ENCODE measurements around the gene MBD3L1.

Gene MBD3L1

GRCh38 chr19:8832132-8833021, at the start of gene MBD3L1, which contains the start of gene ZNF558:
Gene MBD3L1, plus strand, starts transcription at chr19:8832377. Its CDS starts 10,302 bp downstream, at chr19:8842679.
Gene ZNF558, minus strand, starts transcription at chr19:8832304. Its CDS starts 9,645 bp downstream, at chr19:8822659.
- peak within 1 kb of the TSS; percentile 79 for H3K9ac ChIP-seq (ENCODE audit: low read length)
- no peaks in the 10 kb centered on the region for H3K9me3 ChIP-seq (ENCODE audit: low read length)
- H3K4me3 ChIP-seq (ENCODE audit: low read depth in 1 of 2, low read length in 2 of 2): peak within 1 kb of the TSS; percentile 72 to 75
- peak within 1 kb of the TSS; percentile 95 for H3K27ac ChIP-seq (ENCODE audit: low read depth, low read length)
- peaks cover 4% of the 10 kb centered on the region for H3K36me3 ChIP-seq (ENCODE audit: insufficient read depth, low read length)
- H3K27me3 ChIP-seq (ENCODE audit: control insufficient read depth in 1 of 2, insufficient read depth in 2 of 2, low read length in 2 of 2): no peaks in the 10 kb centered on the region
- H3K4me1 ChIP-seq (ENCODE audit: insufficient read depth, low read length): peaks cover 8% of the 10 kb centered on the region

DNA sequence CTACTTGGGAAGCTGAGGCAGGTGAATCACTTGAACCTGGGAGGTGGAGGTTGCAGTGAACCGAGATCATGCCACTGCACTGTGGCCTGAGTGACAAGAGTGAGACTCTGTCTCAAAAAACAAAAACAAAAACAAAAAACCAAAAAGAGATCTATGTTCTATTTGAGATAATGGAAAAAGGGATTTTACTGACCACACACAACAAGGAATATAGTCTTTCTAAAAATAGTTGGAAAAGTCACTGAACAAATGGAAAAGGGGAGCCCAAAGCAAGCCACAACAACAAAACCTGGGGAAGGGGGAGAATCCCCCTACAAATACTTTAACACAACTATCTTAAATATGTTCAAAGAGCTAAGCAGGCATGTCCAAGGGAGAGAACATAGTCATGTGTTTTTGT, 37.4 kb upstream of the MBD3L1 start:
- Histone ChIP-seq H3K27me3 (ENCODE audit: control insufficient read depth in 1 of 2, insufficient read depth in 2 of 2, low read length in 2 of 2) (no peaks in the 10 kb centered on the region), H3K27ac (ENCODE audit: low read depth, low read length) (no peak overlapping the region), H3K4me3 (ENCODE audit: low read depth in 1 of 2, low read length in 2 of 2) (no peak overlapping the region), H3K36me3 (ENCODE audit: insufficient read depth, low read length) (no peaks in the 10 kb centered on the region), H3K9ac (ENCODE audit: low read length) (no peak overlapping the region), H3K4me1 (ENCODE audit: insufficient read depth, low read length) (no peaks in the 10 kb centered on the region), H3K9me3 (ENCODE audit: low read length) (peaks cover 11% of the 10 kb centered on the region)

DNA sequence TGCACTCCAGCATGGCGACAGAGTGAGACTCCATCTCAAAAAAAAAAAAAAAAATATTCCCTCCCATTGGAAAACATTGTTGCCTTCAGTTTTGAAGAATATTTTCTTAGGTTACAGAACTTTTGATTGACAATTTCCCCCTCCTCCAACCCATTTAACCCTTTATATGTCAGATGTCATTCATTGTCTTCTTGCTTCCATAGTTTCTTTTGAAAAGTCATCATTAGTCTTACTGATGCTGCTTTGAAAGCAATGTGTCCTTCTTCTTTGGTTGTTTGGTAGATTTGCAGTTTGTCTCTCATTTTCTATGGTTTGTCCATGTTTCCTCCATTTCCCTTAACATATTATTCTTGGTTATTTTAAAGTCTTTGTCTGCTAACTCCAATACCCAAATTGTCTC, 25.5 kb upstream of the MBD3L1 start:
- Histone ChIP-seq H3K9ac (ENCODE audit: low read length) (no peak overlapping the region), H3K9me3 (ENCODE audit: low read length) (peaks cover 43% of the 10 kb centered on the region), H3K4me1 (ENCODE audit: insufficient read depth, low read length) (no peaks in the 10 kb centered on the region), H3K4me3 (ENCODE audit: low read depth in 1 of 2, low read length in 2 of 2) (no peak overlapping the region), H3K36me3 (ENCODE audit: insufficient read depth, low read length) (peaks cover 34% of the 10 kb centered on the region), H3K27me3 (ENCODE audit: control insufficient read depth in 1 of 2, insufficient read depth in 2 of 2, low read length in 2 of 2) (no peaks in the 10 kb centered on the region), H3K27ac (ENCODE audit: low read depth, low read length) (no peak overlapping the region)

GRCh38 chr19:8811315-8812172, 20.6 kb upstream of the MBD3L1 start:
- Histone ChIP-seq H3K27me3 (ENCODE audit: control insufficient read depth in 1 of 2, insufficient read depth in 2 of 2, low read length in 2 of 2) (no peaks in the 10 kb centered on the region), H3K27ac (ENCODE audit: low read depth, low read length) (no peak overlapping the region), H3K9me3 (ENCODE audit: low read length) (peaks cover 92% of the 10 kb centered on the region), H3K9ac (ENCODE audit: low read length) (no peak overlapping the region), H3K36me3 (ENCODE audit: insufficient read depth, low read length) (peaks cover 74% of the 10 kb centered on the region), H3K4me3 (ENCODE audit: low read depth in 1 of 2, low read length in 2 of 2) (peak overlapping the region in 1 of 2 donors; percentile 42), H3K4me1 (ENCODE audit: insufficient read depth, low read length) (no peaks in the 10 kb centered on the region)

GRCh38 chr19:8814176-8814575, 18.0 kb upstream of the MBD3L1 start:
- H3K4me3 ChIP-seq (ENCODE audit: low read depth in 1 of 2, low read length in 2 of 2): peak overlapping the region in 1 of 2 donors; percentile 42
- no peak overlapping the region for H3K27ac ChIP-seq (ENCODE audit: low read depth, low read length)
- peaks cover 80% of the 10 kb centered on the region for H3K9me3 ChIP-seq (ENCODE audit: low read length)
- no peak overlapping the region for H3K9ac ChIP-seq (ENCODE audit: low read length)
- H3K36me3 ChIP-seq (ENCODE audit: insufficient read depth, low read length): peaks cover 66% of the 10 kb centered on the region
- H3K4me1 ChIP-seq (ENCODE audit: insufficient read depth, low read length): no peaks in the 10 kb centered on the region
- no peaks in the 10 kb centered on the region for H3K27me3 ChIP-seq (ENCODE audit: control insufficient read depth in 1 of 2, insufficient read depth in 2 of 2, low read length in 2 of 2)

- Histone ChIP-seq H3K4me1 (ENCODE audit: insufficient read depth, low read length) (no peaks in the 10 kb centered on the region), H3K9ac (ENCODE audit: low read length) (no peak overlapping the region), H3K27ac (ENCODE audit: low read depth, low read length) (no peak overlapping the region), H3K9me3 (ENCODE audit: low read length) (peaks cover 74% of the 10 kb centered on the region), H3K36me3 (ENCODE audit: insufficient read depth, low read length) (peaks cover 74% of the 10 kb centered on the region), H3K27me3 (ENCODE audit: control insufficient read depth in 1 of 2, insufficient read depth in 2 of 2, low read length in 2 of 2) (no peaks in the 10 kb centered on the region), H3K4me3 (ENCODE audit: low read depth in 1 of 2, low read length in 2 of 2) (peak overlapping the region in 1 of 2 donors; percentile 30)
Measured at GRCh38 chr19:8815780-8816179, 16.4 kb upstream of the MBD3L1 start.

- Histone ChIP-seq H3K36me3 (ENCODE audit: insufficient read depth, low read length) (peaks cover 76% of the 10 kb centered on the region), H3K27ac (ENCODE audit: low read depth, low read length) (no peak overlapping the region), H3K9me3 (ENCODE audit: low read length) (peaks cover 30% of the 10 kb centered on the region)
Measured at GRCh38 chr19:8820234-8820633, 11.9 kb upstream of the MBD3L1 start.

DNA sequence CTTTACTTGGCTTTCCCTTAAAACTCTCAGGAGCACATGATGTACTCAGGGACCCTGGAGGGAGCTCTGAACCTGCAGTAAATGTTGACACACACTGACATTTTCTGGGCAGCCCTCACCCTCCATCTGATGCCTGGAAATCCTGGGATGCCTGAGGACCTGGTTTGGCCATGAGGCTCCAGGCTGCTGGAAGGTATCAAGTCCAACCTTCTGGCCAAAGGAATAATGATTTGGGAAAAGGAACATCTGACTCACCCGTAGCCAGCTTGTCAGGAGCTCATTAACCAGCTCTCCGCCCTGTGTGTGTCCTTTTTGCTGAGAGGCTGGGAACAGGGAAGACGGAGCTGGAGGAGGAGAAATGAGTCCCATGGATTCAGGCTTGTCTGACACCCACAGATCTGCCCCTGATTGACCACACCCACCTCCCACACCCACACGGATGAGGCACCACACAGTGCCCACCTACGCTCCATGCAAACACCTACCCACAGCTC, 10.4 kb upstream of the MBD3L1 start:
- no peak overlapping the region for H3K9ac ChIP-seq (ENCODE audit: low read length)
- H3K27me3 ChIP-seq (ENCODE audit: control insufficient read depth in 1 of 2, insufficient read depth in 2 of 2, low read length in 2 of 2): no peaks in the 10 kb centered on the region
- H3K27ac ChIP-seq (ENCODE audit: low read depth, low read length): no peak overlapping the region
- peaks cover 14% of the 10 kb centered on the region for H3K9me3 ChIP-seq (ENCODE audit: low read length)
- H3K36me3 ChIP-seq (ENCODE audit: insufficient read depth, low read length): peaks cover 73% of the 10 kb centered on the region
- no peak overlapping the region for H3K4me3 ChIP-seq (ENCODE audit: low read depth in 1 of 2, low read length in 2 of 2)
- H3K4me1 ChIP-seq (ENCODE audit: insufficient read depth, low read length): no peaks in the 10 kb centered on the region

More at GRCh38 chr19:8820234-8820633, 11.9 kb upstream of the MBD3L1 start:
- Histone ChIP-seq H3K4me1 (ENCODE audit: insufficient read depth, low read length) (no peaks in the 10 kb centered on the region), H3K4me3 (ENCODE audit: low read depth in 1 of 2, low read length in 2 of 2) (no peak overlapping the region), H3K9ac (ENCODE audit: low read length) (no peak overlapping the region), H3K27me3 (ENCODE audit: control insufficient read depth in 1 of 2, insufficient read depth in 2 of 2, low read length in 2 of 2) (no peaks in the 10 kb centered on the region)

- Histone ChIP-seq H3K4me1 (ENCODE audit: insufficient read depth, low read length) (peaks cover 5% of the 10 kb centered on the region), H3K36me3 (ENCODE audit: insufficient read depth, low read length) (peaks cover 46% of the 10 kb centered on the region), H3K9ac (ENCODE audit: low read length) (no peak overlapping the region), H3K27me3 (ENCODE audit: control insufficient read depth in 1 of 2, insufficient read depth in 2 of 2, low read length in 2 of 2) (no peaks in the 10 kb centered on the region), H3K9me3 (ENCODE audit: low read length) (no peaks in the 10 kb centered on the region), H3K4me3 (ENCODE audit: low read depth in 1 of 2, low read length in 2 of 2) (no peak overlapping the region), H3K27ac (ENCODE audit: low read depth, low read length) (no peak overlapping the region)
Measured at GRCh38 chr19:8826371-8826770, 5.8 kb upstream of the MBD3L1 start.

GRCh38 chr19:8827277-8827676, 4.9 kb upstream of the MBD3L1 start:
- H3K27me3 ChIP-seq (ENCODE audit: control insufficient read depth in 1 of 2, insufficient read depth in 2 of 2, low read length in 2 of 2): no peaks in the 10 kb centered on the region
- H3K4me1 ChIP-seq (ENCODE audit: insufficient read depth, low read length): peaks cover 8% of the 10 kb centered on the region
- no peak overlapping the region for H3K27ac ChIP-seq (ENCODE audit: low read depth, low read length)
- no peaks in the 10 kb centered on the region for H3K9me3 ChIP-seq (ENCODE audit: low read length)
- H3K36me3 ChIP-seq (ENCODE audit: insufficient read depth, low read length): peaks cover 37% of the 10 kb centered on the region
- no peak overlapping the region for H3K9ac ChIP-seq (ENCODE audit: low read length)
- no peak overlapping the region for H3K4me3 ChIP-seq (ENCODE audit: low read depth in 1 of 2, low read length in 2 of 2)

DNA sequence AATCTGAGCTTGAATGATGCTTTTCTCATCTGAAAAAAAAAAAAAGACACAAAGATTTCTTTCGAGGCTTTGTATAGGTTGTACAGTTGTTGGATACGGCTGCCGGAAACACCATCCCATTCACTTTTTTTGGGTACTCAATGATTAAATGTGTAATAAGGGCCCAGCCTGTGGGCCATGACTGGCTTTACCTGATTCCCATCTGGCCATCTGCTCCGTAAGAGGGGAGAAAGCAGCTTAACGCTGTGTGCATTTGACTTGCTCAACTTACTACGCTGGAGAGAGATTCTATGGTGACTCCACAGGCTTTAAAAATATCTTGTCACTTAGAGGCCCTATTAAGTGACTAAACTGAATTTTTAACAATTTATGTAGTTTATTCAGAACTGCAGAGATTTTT, 804 bp upstream of the MBD3L1 start:
- H3K4me1 ChIP-seq (ENCODE audit: insufficient read depth, low read length): peaks cover 8% of the 10 kb centered on the region
- no peaks in the 10 kb centered on the region for H3K9me3 ChIP-seq (ENCODE audit: low read length)
- peaks cover 4% of the 10 kb centered on the region for H3K36me3 ChIP-seq (ENCODE audit: insufficient read depth, low read length)
- no peaks in the 10 kb centered on the region for H3K27me3 ChIP-seq (ENCODE audit: control insufficient read depth in 1 of 2, insufficient read depth in 2 of 2, low read length in 2 of 2)
- peak overlapping the region; percentile 72 to 75 for H3K4me3 ChIP-seq (ENCODE audit: low read depth in 1 of 2, low read length in 2 of 2)
- peak overlapping the region; percentile 79 for H3K9ac ChIP-seq (ENCODE audit: low read length)
- peak overlapping the region; percentile 95 for H3K27ac ChIP-seq (ENCODE audit: low read depth, low read length)
